Measurements from ENCODE around the gene MST1.

The MST1 gene

GRCh38 chr3:49689046-49689907 lies at the start of gene MST1, which contains the start of gene RNF123:
Gene MST1 (minus strand): TSS chr3:49689474. CDS start chr3:49688691, 783 bp downstream.
Gene RNF123 (plus strand): TSS chr3:49689557. CDS start chr3:49691166, 1,609 bp downstream.
- no peaks in the 10 kb centered on the region for H3K9me2 ChIP-seq (ENCODE audit: low read depth, low read length)
- H3K79me2 ChIP-seq (ENCODE audit: insufficient read depth, low read length): 0 out of 2 replicates have a peak, but pooled peaks cover 5% of the 10 kb centered on the region
- H2AFZ ChIP-seq (ENCODE audit: low read length): no peak within 1 kb of the TSS
- no peaks in the 10 kb centered on the region for H3K36me3 ChIP-seq (ENCODE audit: insufficient read depth, low read length)
- no peak within 1 kb of the TSS for H3K27ac ChIP-seq (ENCODE audit: low read depth, low read length, poor library complexity, severe bottlenecking)
- no peaks in the 10 kb centered on the region for H3K9me3 ChIP-seq (ENCODE audit: low read length)
- TF ChIP-seq EZH2 (IDR thresholded peaks at IDR 0.05; ENCODE audit: borderline replicate concordance, low read length): no peak
- TF ChIP-seq CTCF (IDR thresholded peaks at IDR 0.05; ENCODE audit: low read length): no peak
- H3K9ac ChIP-seq (ENCODE audit: low read length): peak within 1 kb of the TSS; percentile 97
- H3K4me3 ChIP-seq (ENCODE audit: low read depth, low read length, poor library complexity, severe bottlenecking): peak within 1 kb of the TSS; percentile 96
- H3K27me3 ChIP-seq (ENCODE audit: insufficient read depth, low read length): no peaks in the 10 kb centered on the region
- no peaks in the 10 kb centered on the region for H3F3A ChIP-seq (ENCODE audit: insufficient read depth, low read length)
- no peaks in the 10 kb centered on the region for H4K20me1 ChIP-seq (ENCODE audit: insufficient read depth, low read length)
- peak within 1 kb of the TSS; percentile 97 for H3K4me2 ChIP-seq (ENCODE audit: low read length)
- peaks cover 25% of the 10 kb centered on the region for H3K4me1 ChIP-seq (ENCODE audit: insufficient read depth, low read length, severe bottlenecking)

- no peak overlapping the region for H3K4me3 ChIP-seq (ENCODE audit: low read depth, low read length, poor library complexity, severe bottlenecking)
- no peak overlapping the region for H3K9ac ChIP-seq (ENCODE audit: low read length)
- H3K27ac ChIP-seq (ENCODE audit: low read depth, low read length, poor library complexity, severe bottlenecking): no peak overlapping the region
- no peaks in the 10 kb centered on the region for H3K27me3 ChIP-seq (ENCODE audit: insufficient read depth, low read length)
- H2AFZ ChIP-seq (ENCODE audit: low read length): no peak overlapping the region
- no peaks in the 10 kb centered on the region for H3K4me1 ChIP-seq (ENCODE audit: insufficient read depth, low read length, severe bottlenecking)
- no peak overlapping the region for H3K4me2 ChIP-seq (ENCODE audit: low read length)
- H3K9me3 ChIP-seq (ENCODE audit: low read length): no peaks in the 10 kb centered on the region
- H3F3A ChIP-seq (ENCODE audit: insufficient read depth, low read length): no peaks in the 10 kb centered on the region
- no peaks in the 10 kb centered on the region for H3K9me2 ChIP-seq (ENCODE audit: low read depth, low read length)
- TF ChIP-seq CTCF (IDR thresholded peaks at IDR 0.05; ENCODE audit: low read length) (no peak), EZH2 (IDR thresholded peaks at IDR 0.05; ENCODE audit: borderline replicate concordance, low read length) (no peak)
- no peaks in the 10 kb centered on the region for H4K20me1 ChIP-seq (ENCODE audit: insufficient read depth, low read length)
- peaks cover 47% of the 10 kb centered on the region for H3K36me3 ChIP-seq (ENCODE audit: insufficient read depth, low read length)
- no peaks in the 10 kb centered on the region for H3K79me2 ChIP-seq (ENCODE audit: insufficient read depth, low read length)
Observed at GRCh38 chr3:49738067-49738713, 48.9 kb upstream of the MST1 start.

GRCh38 chr3:49734752-49735151 lies 45.5 kb upstream of the MST1 start:
- no peaks in the 10 kb centered on the region for H3K9me2 ChIP-seq (ENCODE audit: low read depth, low read length)
- no peaks in the 10 kb centered on the region for H3F3A ChIP-seq (ENCODE audit: insufficient read depth, low read length)
- no peaks in the 10 kb centered on the region for H3K79me2 ChIP-seq (ENCODE audit: insufficient read depth, low read length)
- no peak overlapping the region for H3K27ac ChIP-seq (ENCODE audit: low read depth, low read length, poor library complexity, severe bottlenecking)
- H2AFZ ChIP-seq (ENCODE audit: low read length): no peak overlapping the region
- H3K4me2 ChIP-seq (ENCODE audit: low read length): no peak overlapping the region
- no peak overlapping the region for H3K9ac ChIP-seq (ENCODE audit: low read length)
- peaks cover 68% of the 10 kb centered on the region for H3K36me3 ChIP-seq (ENCODE audit: insufficient read depth, low read length)
- no peak for TF ChIP-seq EZH2 (IDR thresholded peaks at IDR 0.05; ENCODE audit: borderline replicate concordance, low read length)
- TF ChIP-seq CTCF (IDR thresholded peaks at IDR 0.05; ENCODE audit: low read length): no peak
- no peaks in the 10 kb centered on the region for H4K20me1 ChIP-seq (ENCODE audit: insufficient read depth, low read length)
- H3K4me1 ChIP-seq (ENCODE audit: insufficient read depth, low read length, severe bottlenecking): no peaks in the 10 kb centered on the region
- H3K9me3 ChIP-seq (ENCODE audit: low read length): no peaks in the 10 kb centered on the region
- no peak overlapping the region for H3K4me3 ChIP-seq (ENCODE audit: low read depth, low read length, poor library complexity, severe bottlenecking)
- H3K27me3 ChIP-seq (ENCODE audit: insufficient read depth, low read length): no peaks in the 10 kb centered on the region
